Endothelial cell (in vitro differentiated cells): ENCODE data around the gene CPTP. TPM values are rescaled to one million over a fixed set of nuclear protein-coding genes. Genes with fewer than 3 reads are reported as not detected.

Experiments used
- DNase-seq: peaks from one replicate; pipeline ENCODE4 v3.0.0; 2021; ENCODE audit warnings: low spot score
- H3K27ac Mint-ChIP-seq: one replicate; pipeline ENCODE4 v1.8.0; 2021; ENCODE audit warnings: mixed read lengths, inconsistent platforms; ENCODE audit not compliant: unreplicated experiment
- H3K27me3 Mint-ChIP-seq: one replicate; pipeline ENCODE4 v1.8.0; 2021; ENCODE audit warnings: mild to moderate bottlenecking, moderate library complexity, mixed read lengths, inconsistent platforms; ENCODE audit not compliant: unreplicated experiment
- H3K36me3 Mint-ChIP-seq: one replicate; pipeline ENCODE4 v1.8.0; 2021; ENCODE audit warnings: mild to moderate bottlenecking, low read depth, mixed read lengths, inconsistent platforms; ENCODE audit not compliant: unreplicated experiment
- H3K4me1 Mint-ChIP-seq: one replicate; pipeline ENCODE4 v1.8.0; 2021; ENCODE audit warnings: mild to moderate bottlenecking, mixed read lengths, inconsistent platforms; ENCODE audit not compliant: unreplicated experiment
- H3K4me3 Mint-ChIP-seq: one replicate; pipeline ENCODE4 v1.8.0; 2021; ENCODE audit warnings: mild to moderate bottlenecking, mixed read lengths, inconsistent platforms; ENCODE audit not compliant: unreplicated experiment
- H3K9me3 Mint-ChIP-seq: one replicate; pipeline ENCODE4 v1.8.0; 2021; ENCODE audit warnings: mixed read lengths, inconsistent platforms; ENCODE audit not compliant: unreplicated experiment
- CTCF ChIP-seq: fragments of 200-600 bp; sonication (generic); IDR thresholded peaks from one replicate; pipeline ENCODE4 v1.5.0; 2021; ENCODE audit warnings: antibody characterized with exemption; ENCODE audit not compliant: unreplicated experiment
- total RNA-seq: library from RNA; stranded (reverse); fragmentation: NEBNext Ultra II Directional; extraction: Animal tissue kit (Norgen Biotek cat#: 25700); gene quantifications from one replicate; pipeline ENCODE4 v1.2.1, GENCODE V29; 2021; ENCODE audit not compliant: unreplicated experiment

CPTP gene
- total RNA-seq, 1 donor from 2014 or later: 26.0 TPM

GRCh38 chr1:1284221-1285101 is 40.1 kb upstream of the CPTP start:
- H3K27me3 Mint-ChIP-seq: peaks cover 7% of the 10 kb centered on the region
- TF ChIP-seq CTCF: no peak
- no peaks in the 10 kb centered on the region for H3K36me3 Mint-ChIP-seq
- no peak overlapping the region for H3K4me3 Mint-ChIP-seq
- no peaks in the 10 kb centered on the region for H3K9me3 Mint-ChIP-seq
- DNase-seq: no peak
- H3K27ac Mint-ChIP-seq: no peak overlapping the region
- no peaks in the 10 kb centered on the region for H3K4me1 Mint-ChIP-seq

GRCh38 chr1:1285102-1285571 is 39.5 kb upstream of the CPTP start:
- DNase-seq: no peak
- no peak overlapping the region for H3K4me3 Mint-ChIP-seq
- no peaks in the 10 kb centered on the region for H3K36me3 Mint-ChIP-seq
- peaks cover 9% of the 10 kb centered on the region for H3K27me3 Mint-ChIP-seq
- TF ChIP-seq CTCF: no peak
- no peaks in the 10 kb centered on the region for H3K9me3 Mint-ChIP-seq
- H3K27ac Mint-ChIP-seq: no peak overlapping the region
- no peaks in the 10 kb centered on the region for H3K4me1 Mint-ChIP-seq

GRCh38 chr1:1285611-1286311 is 38.8 kb upstream of the CPTP start:
- H3K4me1 Mint-ChIP-seq: no peaks in the 10 kb centered on the region
- no peak for DNase-seq
- peaks cover 10% of the 10 kb centered on the region for H3K27me3 Mint-ChIP-seq
- no peaks in the 10 kb centered on the region for H3K9me3 Mint-ChIP-seq
- no peak for TF ChIP-seq CTCF
- H3K4me3 Mint-ChIP-seq: no peak overlapping the region
- H3K36me3 Mint-ChIP-seq: no peaks in the 10 kb centered on the region
- H3K27ac Mint-ChIP-seq: no peak overlapping the region

GRCh38 chr1:1286313-1287261 is 38.0 kb upstream of the CPTP start:
- Mint-ChIP-seq H3K4me1 (no peaks in the 10 kb centered on the region), H3K27me3 (peaks cover 10% of the 10 kb centered on the region), H3K4me3 (no peak overlapping the region), H3K9me3 (no peaks in the 10 kb centered on the region), H3K27ac (no peak overlapping the region), H3K36me3 (no peaks in the 10 kb centered on the region)
- no peak for TF ChIP-seq CTCF
- DNase-seq: no peak
